ENCODE measurements around the gene CYP27A1. TPM values are rescaled to one million over a fixed set of nuclear protein-coding genes. Genes with fewer than 3 reads are reported as not detected.
A peak's percentile ranks its signal among the peaks of the same experiment; 100 is the strongest.

Gene CYP27A1
- total RNA-seq, 1 donor from 2014 or later, result 16.4 TPM

- DNase-seq (ENCODE audit: low spot score), result no peak
These were observed 8.1 kb upstream of the CYP27A1 start for GRCh38 chr2:218773881-218774280.

GRCh38 chr2:218776488-218776887, 5.5 kb upstream of the CYP27A1 start:
- DNase-seq (ENCODE audit: low spot score), result no peak

- no peak for DNase-seq (ENCODE audit: low spot score)
These were observed 4.5 kb upstream of the CYP27A1 start for GRCh38 chr2:218777276-218777990.

GRCh38 chr2:218780046-218780445, 1.9 kb upstream of the CYP27A1 start:
- no peak for DNase-seq (ENCODE audit: low spot score)

GRCh38 chr2:218780851-218781690, 876 bp upstream of the CYP27A1 start:
- no peak for DNase-seq (ENCODE audit: low spot score)

GRCh38 chr2:218782528-218782844, 539 bp downstream of the CYP27A1 start:
- no peak for DNase-seq (ENCODE audit: low spot score)

- no peak for DNase-seq (ENCODE audit: low spot score)
These were observed 1.7 kb downstream of the CYP27A1 start for GRCh38 chr2:218783688-218784087.

- no peak for DNase-seq (ENCODE audit: low spot score)
These were observed 3.2 kb downstream of the CYP27A1 start for GRCh38 chr2:218785103-218785502.

- no peak for DNase-seq (ENCODE audit: low spot score)
These were observed 4.2 kb downstream of the CYP27A1 start for GRCh38 chr2:218786133-218786532.

GRCh38 chr2:218788529-218789255, 6.7 kb downstream of the CYP27A1 start:
- no peak for DNase-seq (ENCODE audit: low spot score)

GRCh38 chr2:218792433-218792832, 10.5 kb downstream of the CYP27A1 start:
- no peak for DNase-seq (ENCODE audit: low spot score)

- no peak for DNase-seq (ENCODE audit: low spot score)
These were observed 14.7 kb downstream of the CYP27A1 start for GRCh38 chr2:218796691-218797090.

GRCh38 chr2:218798767-218799504, 17.0 kb downstream of the CYP27A1 start:
- DNase-seq (ENCODE audit: low spot score), result no peak

GRCh38 chr2:218799990-218800389, 18.0 kb downstream of the CYP27A1 start:
- DNase-seq (ENCODE audit: low spot score), result no peak

GRCh38 chr2:218802386-218802994, 20.5 kb downstream of the CYP27A1 start:
- DNase-seq (ENCODE audit: low spot score), result no peak

- no peak for DNase-seq (ENCODE audit: low spot score)
These were observed 22.9 kb downstream of the CYP27A1 start for GRCh38 chr2:218804817-218805216.

- DNase-seq (ENCODE audit: low spot score), result no peak
These were observed 23.7 kb downstream of the CYP27A1 start for GRCh38 chr2:218805627-218806026.

- peak; percentile 71 for DNase-seq (ENCODE audit: low spot score)
These were observed 24.5 kb downstream of the CYP27A1 start for GRCh38 chr2:218806346-218806978.

GRCh38 chr2:218807626-218808025, 25.7 kb downstream of the CYP27A1 start:
- DNase-seq (ENCODE audit: low spot score), result no peak

- DNase-seq (ENCODE audit: low spot score), result no peak
These were observed 27.6 kb downstream of the CYP27A1 start for GRCh38 chr2:218809515-218809914.

- no peak for DNase-seq (ENCODE audit: low spot score)
These were observed 28.3 kb downstream of the CYP27A1 start for GRCh38 chr2:218810256-218810655.
